ENCODE data around the gene DNAH3.
"Not testable (repeated sequence)": the region's sequence is repeated elsewhere in the genome, so short reads cannot be mapped to it uniquely, and the experiment has no call there.

DNAH3 gene

GRCh38 chr16:20989496-20990070, 161.1 kb downstream of the DNAH3 start:
- not testable (repeated sequence) for DNase-seq

GRCh38 chr16:20987049-20987448, 163.6 kb downstream of the DNAH3 start:
- DNase-seq, result no peak

- no peak for DNase-seq
Observed at GRCh38 chr16:20984019-20984418, 166.6 kb downstream of the DNAH3 start.

DNA sequence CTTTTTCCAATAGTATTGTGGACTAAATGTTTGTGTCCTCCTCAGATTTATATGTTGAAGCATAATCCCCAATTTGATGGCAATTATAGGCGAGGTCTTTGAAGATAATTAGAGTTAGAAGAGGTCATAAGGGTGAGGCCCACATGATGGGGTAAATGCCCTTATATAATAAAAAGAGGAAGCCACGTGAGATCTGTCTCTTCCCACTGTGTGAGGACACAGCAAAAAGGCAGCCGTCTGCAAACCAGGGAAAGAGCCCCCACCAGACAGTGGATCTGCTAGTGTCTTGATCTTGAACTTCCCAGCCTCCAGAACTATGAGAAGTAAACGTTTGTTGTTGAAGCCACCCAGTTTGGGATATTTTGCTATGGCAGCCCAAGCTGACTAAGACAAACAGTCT, 174.1 kb downstream of the DNAH3 start:
- DNase-seq, result no peak

DNA sequence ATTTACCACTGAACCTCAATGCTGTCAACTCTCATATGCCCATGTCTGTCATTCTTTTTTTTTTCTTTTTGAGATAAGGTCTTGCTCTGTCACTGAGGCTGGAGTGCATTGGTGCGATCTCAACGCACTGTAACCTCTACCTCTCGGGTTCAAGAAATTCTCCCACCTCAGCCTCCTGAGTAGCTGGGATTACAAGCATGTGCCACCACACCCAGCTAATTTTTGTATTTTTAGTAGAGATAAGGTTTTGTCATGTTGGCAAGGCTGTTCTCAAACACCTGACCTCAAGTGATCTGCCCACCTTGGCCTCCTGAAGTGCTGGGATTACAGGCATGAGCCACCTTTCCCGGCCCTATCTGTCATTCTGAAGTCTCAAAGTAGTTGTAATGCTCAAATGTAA, 177.4 kb downstream of the DNAH3 start:
- not testable (repeated sequence) for DNase-seq

DNA sequence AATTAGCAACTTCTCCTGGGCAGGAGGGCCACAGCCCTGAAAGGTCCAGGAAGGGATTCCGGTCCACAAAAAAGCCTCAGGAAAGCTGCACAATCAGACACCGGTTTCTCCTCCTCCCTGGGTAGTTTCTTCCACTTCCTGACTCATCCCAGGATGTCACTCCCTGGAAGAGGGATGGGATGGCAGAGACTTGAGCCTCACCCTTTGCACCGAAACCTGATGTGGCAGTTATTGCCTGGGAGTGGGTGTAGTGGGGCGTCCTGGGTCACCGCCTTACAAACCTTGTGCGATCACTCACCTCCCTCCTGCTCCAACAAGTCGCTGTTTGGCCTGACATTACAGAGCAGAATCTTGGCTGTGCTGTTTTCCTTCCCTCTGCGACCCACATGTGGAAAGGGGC, 179.2 kb downstream of the DNAH3 start:
- no peak for DNase-seq

GRCh38 chr16:20969386-20969785, 181.3 kb downstream of the DNAH3 start:
- no peak for DNase-seq

DNA sequence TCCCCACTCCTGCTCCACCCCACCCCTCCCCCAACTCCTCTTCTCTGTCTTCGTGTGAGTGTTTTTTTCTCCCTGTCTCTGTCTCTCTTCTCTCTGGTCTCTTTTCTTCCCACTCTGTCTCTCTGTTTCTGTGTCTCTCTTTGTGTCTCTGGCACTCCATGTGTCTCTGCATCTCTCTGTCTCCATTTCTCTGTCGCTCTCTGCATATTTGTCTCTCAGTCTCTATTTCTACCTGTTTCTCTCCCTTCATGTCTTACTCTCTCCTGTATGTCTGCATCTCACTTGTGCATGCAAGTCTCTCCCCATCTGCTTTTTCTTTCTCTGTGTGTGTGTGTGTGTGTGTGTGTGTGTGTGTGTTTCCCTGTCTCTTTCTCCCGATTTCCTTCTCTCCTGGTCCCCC, 181.9 kb downstream of the DNAH3 start:
- no peak for DNase-seq

- DNase-seq, result no peak
Observed at GRCh38 chr16:20960899-20961298, 189.7 kb downstream of the DNAH3 start.

- DNase-seq, result no peak
Observed at GRCh38 chr16:20957153-20957552, 193.5 kb downstream of the DNAH3 start.

- DNase-seq, result no peak
Observed at GRCh38 chr16:20956319-20956718, 194.3 kb downstream of the DNAH3 start.

DNA sequence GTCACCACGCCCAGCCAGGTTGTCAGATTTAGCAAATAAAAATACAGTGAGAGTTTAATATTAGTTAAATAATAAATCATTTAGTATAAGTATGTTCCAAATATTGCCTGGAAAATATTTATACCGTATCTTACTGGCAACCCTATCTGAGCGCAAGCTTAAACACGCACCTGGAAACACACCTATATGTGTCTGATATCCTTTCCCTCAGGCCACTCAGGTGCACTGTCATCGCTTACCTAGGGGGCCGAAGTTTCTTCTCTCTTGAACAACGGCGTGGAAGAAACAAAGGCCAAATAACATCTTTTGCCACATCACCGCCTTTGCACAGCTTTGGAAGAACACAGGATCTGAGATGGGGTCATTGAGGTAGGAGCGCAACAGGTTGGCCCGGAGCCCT, 196.1 kb downstream of the DNAH3 start:
- DNase-seq, result no peak

DNA sequence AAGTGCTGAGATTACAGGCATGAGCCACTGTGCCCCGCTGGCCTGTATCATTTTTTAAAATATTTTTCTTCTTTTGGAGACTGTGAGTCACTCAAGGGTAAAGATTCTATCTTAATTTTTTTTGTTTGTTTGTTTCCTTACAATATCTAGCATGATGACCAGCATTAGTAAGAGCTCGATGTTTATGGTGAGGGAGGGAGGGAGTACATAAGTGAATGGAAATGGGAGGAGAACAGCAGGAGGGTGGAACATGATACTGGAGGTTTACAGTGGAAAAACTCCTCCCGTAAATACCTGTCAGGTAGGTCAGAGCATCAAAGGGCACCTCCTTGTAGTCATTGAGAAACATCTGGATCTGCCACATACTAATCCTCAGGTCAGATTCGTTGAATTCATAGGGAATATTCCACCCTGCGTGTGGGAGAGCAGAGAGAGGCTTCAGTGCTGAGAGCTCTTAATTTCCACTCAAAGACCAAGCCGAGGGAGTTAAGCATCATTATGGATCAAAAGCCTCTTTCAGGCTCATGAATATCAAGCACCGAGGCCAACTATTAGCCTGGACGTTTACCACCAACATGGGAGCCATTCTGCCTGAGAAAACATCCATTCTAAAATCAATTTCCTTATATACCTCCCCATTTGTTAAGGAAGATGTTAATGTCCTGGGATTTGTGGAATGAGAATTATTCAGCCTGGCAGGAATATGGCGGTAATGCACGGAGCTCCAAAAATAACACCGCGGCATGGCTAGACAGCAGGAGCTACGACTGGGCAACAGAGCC, 198.3 kb downstream of the DNAH3 start:
- no peak for DNase-seq

GRCh38 chr16:20950294-20950693, 200.4 kb downstream of the DNAH3 start:
- DNase-seq, result no peak

GRCh38 chr16:20949660-20950059, 201.0 kb downstream of the DNAH3 start:
- no peak for DNase-seq

GRCh38 chr16:20948444-20948843, 202.2 kb downstream of the DNAH3 start:
- no peak for DNase-seq

DNA sequence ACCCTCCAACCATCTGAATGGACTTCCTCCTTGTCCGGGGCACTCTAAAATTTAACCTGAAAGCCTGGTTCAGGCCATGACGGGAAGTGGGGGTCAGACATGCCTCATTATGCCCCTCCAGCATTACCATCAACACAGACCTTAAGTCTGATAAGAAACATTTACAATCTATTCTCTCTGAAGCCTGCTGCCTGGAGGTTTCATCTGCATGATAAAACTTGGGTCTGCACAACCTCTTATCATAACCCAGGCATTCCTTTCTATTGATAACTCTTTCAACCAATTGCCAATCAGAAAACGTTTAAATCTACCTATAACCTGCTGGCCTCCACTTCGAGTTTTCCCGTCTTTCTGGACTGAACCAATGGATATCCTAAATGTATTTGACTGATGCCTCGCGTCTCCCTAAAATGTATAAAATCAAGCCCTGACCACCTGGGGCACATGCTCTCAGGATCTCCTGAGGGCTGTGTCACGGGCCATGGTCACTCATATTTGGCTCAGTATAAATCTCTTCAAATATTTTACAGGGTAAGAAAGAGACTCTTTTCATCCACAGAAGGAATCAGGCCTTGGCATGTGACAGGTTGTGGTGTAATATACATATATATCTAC, 204.5 kb downstream of the DNAH3 start:
- DNase-seq, result no peak

- not testable (repeated sequence) for DNase-seq
Observed at GRCh38 chr16:20945575-20945875, 205.1 kb downstream of the DNAH3 start.

GRCh38 chr16:20944861-20945574, 205.6 kb downstream of the DNAH3 start:
- DNase-seq, result no peak

DNA sequence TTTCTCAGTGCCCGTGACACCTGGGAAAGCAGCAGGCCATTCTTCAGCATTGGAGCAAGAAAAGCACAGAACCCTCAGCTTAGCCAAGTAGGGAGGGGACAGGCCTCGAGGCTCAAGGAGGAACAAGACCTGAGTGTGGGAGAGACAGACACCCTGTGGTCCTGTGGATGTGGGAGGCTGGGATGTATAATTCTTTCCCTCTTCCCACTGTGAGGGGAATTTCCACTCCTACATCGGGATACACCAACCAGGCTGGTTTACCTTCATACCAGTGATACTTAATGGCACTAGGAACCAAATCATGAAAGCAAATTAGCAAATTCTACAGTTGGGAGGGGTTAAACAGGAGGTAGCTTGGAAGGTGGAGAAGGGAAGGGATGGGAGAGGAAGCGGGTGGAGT, 208.4 kb downstream of the DNAH3 start:
- DNase-seq, result no peak

- DNase-seq, result no peak
Observed at GRCh38 chr16:20941636-20941926, 209.1 kb downstream of the DNAH3 start.

- DNase-seq, result no peak
Observed at GRCh38 chr16:20940871-20941635, 209.6 kb downstream of the DNAH3 start.

DNA sequence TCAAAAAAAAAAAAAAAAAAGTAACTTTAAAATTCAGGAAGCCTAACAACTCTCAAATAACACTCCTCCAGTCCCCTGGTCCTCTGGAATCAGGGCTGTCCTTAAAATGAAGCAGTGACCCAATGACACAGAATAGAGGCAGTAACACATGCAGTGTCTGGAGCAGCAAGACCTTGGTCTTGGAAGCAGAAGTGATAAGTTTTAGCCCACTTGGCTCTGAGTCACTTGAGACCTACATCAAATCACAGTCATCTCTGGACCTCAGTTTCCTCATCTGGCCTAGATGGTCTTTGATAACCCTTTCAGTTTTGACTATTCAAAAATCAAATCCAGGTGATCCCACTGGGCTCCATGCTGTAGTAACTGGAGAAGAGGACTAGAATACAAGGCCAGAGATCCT, 211.0 kb downstream of the DNAH3 start:
- no peak for DNase-seq

Data from NCI-H1105 treated with DMSO at 0.1 percent for 48 hours (cell line).